Measurements from ENCODE around the gene SLC24A4. TPM values are rescaled to one million over a fixed set of nuclear protein-coding genes. Genes with fewer than 3 reads are reported as not detected.

SLC24A4 gene
- total and polyA plus RNA-seq, 12 donors: 0.08 to 0.74 (median 0.24) TPM

- peaks cover 0 to 43% (median 15%) of the 10 kb centered on the region in 7 donors for H3K27me3 ChIP-seq
- WGBS, 2 donors: 68 to 69% methylated on average over 6 of the region's 6 CpGs
- H3K4me3 ChIP-seq: no peak overlapping the region
- no peak for TF ChIP-seq CTCF (IDR thresholded peaks at IDR 0.05)
- H3K36me3 ChIP-seq: no peaks in the 10 kb centered on the region
- no peaks in the 10 kb centered on the region for H3K9me3 ChIP-seq
- H3K4me1 ChIP-seq: peaks cover 0 to 9% (median 0%) of the 10 kb centered on the region in 9 donors
- DNase-seq (no peak), ATAC-seq (no peak)
- intact Hi-C loops (cut with DNase I): no loop called here
- no peak overlapping the region for H3K27ac ChIP-seq
Observed at GRCh38 chr14:92297818-92298595, 25.0 kb upstream of the SLC24A4 start.

- no peak overlapping the region for H3K27ac ChIP-seq
- H3K4me3 ChIP-seq: no peak overlapping the region
- DNase-seq: peak in 1 of 2 donors; percentile 32
- peaks cover 0 to 9% (median 0%) of the 10 kb centered on the region in 9 donors for H3K4me1 ChIP-seq
- no peaks in the 10 kb centered on the region for H3K36me3 ChIP-seq
- intact Hi-C loops (cut with DNase I): no loop called here
- 29 to 32% methylated on average over 5 of the region's 5 CpGs for WGBS, 2 donors
- H3K9me3 ChIP-seq: no peaks in the 10 kb centered on the region
- TF ChIP-seq CTCF (IDR thresholded peaks at IDR 0.05): no peak
- H3K27me3 ChIP-seq: peaks cover 0 to 26% (median 15%) of the 10 kb centered on the region in 7 donors
- ATAC-seq: peak in 7 of 8 donors; percentile 58 to 90 (median 70)
Observed at GRCh38 chr14:92302481-92302880, 20.5 kb upstream of the SLC24A4 start.

- WGBS, 2 donors: 52 to 71% methylated on average over 8 of the region's 8 CpGs
- H3K27me3 ChIP-seq: peaks cover 0 to 4% (median 0%) of the 10 kb centered on the region in 7 donors
- no peak overlapping the region for H3K4me3 ChIP-seq
- no peak for TF ChIP-seq CTCF (IDR thresholded peaks at IDR 0.05)
- H3K36me3 ChIP-seq: no peaks in the 10 kb centered on the region
- peaks cover 0 to 3% (median 0%) of the 10 kb centered on the region in 11 donors for H3K9me3 ChIP-seq
- intact Hi-C loops (cut with DNase I): no loop called here
- DNase-seq (no peak), ATAC-seq (no peak)
- H3K4me1 ChIP-seq: no peaks in the 10 kb centered on the region
- no peak overlapping the region for H3K27ac ChIP-seq
Observed at GRCh38 chr14:92308716-92309115, 14.2 kb upstream of the SLC24A4 start.

GRCh38 chr14:92309968-92310530, 12.9 kb upstream of the SLC24A4 start:
- WGBS, 2 donors: 74 to 79% methylated on average over 7 of the region's 7 CpGs
- no peak for ATAC-seq
- TF ChIP-seq CTCF (IDR thresholded peaks at IDR 0.05): no peak
- no peak overlapping the region for H3K4me3 ChIP-seq
- no peak for DNase-seq
- no peaks in the 10 kb centered on the region for H3K4me1 ChIP-seq
- intact Hi-C loops (cut with DNase I): no loop called here
- H3K36me3 ChIP-seq: no peaks in the 10 kb centered on the region
- H3K27ac ChIP-seq: no peak overlapping the region
- peaks cover 0 to 3% (median 0%) of the 10 kb centered on the region in 11 donors for H3K9me3 ChIP-seq
- H3K27me3 ChIP-seq: peaks cover 0 to 4% (median 0%) of the 10 kb centered on the region in 7 donors

Measured in heart right ventricle (tissue), 16 donors.